ENCODE results near the gene PEX5L.
"Not testable (repeated sequence)": the region's sequence is repeated elsewhere in the genome, so short reads cannot be mapped to it uniquely, and the experiment has no call there.

PEX5L gene

GRCh38 chr3:180036671-180037455 lies at the start of gene PEX5L:
Gene PEX5L, minus strand, starts transcription at chr3:180036937. Its CDS starts 338 bp downstream, at chr3:180036599.
- DNase-seq: peak; percentile 30 to 68 (median 44)

DNA sequence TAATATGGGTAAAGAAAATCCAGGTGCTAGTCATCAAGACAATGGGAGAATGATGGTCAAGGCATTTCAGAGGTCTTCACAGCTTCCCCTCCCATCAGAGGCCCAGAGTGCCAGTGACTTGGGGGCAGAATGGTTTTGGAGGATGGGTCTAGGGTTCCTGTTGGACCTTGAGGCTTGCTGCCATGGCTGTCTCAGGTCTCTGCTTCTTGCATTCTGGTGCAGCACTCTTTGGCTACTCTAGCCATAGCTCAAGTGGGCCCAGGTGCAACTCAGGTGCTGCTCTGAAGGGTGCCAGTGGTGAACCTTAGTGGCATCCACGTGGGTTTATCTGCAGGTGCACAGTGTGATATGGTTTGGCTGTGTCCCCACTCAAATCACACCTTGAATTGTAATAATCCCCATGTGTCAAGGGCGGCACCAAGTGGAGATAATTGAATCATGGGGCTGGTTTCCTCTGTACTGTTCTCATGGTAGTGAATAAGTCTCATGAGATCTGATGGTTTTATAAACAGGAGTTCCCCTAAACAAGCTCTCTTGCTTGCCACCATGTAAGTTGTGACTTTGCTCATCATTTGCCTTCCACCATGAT lies 48.5 kb upstream of the PEX5L start:
- no peak for DNase-seq

GRCh38 chr3:180082699-180083098 lies 46.0 kb upstream of the PEX5L start:
- DNase-seq: no peak

- no peak for DNase-seq
Measured at GRCh38 chr3:180078592-180078991, 41.9 kb upstream of the PEX5L start.

DNA sequence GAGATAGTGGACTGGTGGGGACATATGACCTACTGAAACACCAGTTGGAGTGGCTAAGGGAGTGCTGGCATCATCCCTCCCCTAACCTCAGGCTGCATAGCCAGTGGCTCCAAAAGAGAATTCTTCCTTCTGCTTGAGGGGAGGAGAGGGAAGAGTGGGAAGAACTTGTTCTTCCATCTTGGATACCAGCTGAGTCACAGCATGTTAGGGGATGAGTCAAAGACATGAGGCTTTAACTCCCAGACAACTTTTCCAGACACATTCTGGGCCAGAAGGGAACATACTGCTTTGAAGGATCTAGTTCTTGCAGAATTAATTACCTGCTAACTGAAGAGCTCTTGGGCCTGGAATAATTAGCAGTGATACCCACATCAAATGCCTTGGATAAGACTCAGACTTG lies 36.8 kb upstream of the PEX5L start:
- DNase-seq: no peak

- no peak for DNase-seq
Measured at GRCh38 chr3:180072786-180073185, 36.0 kb upstream of the PEX5L start.

- no peak for DNase-seq
Measured at GRCh38 chr3:180070925-180071324, 34.2 kb upstream of the PEX5L start.

- DNase-seq: no peak
Measured at GRCh38 chr3:180068023-180068422, 31.3 kb upstream of the PEX5L start.

- no peak for DNase-seq
Measured at GRCh38 chr3:180066598-180066997, 29.9 kb upstream of the PEX5L start.

- no peak for DNase-seq
Measured at GRCh38 chr3:180063783-180064182, 27.0 kb upstream of the PEX5L start.

DNA sequence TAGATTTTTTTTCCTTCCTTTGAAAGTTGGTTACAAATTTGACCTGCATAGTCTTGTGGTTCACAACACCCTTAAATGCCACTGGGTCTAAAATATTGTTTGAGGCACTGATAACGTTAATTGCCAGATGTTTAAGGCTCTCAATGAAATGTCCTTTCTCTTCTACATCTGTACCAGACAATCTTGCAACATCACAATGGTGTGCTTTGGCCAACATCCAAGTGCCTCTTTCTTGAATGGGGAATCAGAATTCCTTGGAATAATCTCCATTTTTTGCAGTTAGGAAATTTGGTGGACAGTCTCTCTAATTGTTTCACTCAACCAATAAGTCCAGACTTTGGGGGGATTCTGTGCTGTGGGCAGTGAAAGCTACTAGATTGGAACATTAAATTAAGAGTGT lies 26.0 kb upstream of the PEX5L start:
- DNase-seq: no peak

DNA sequence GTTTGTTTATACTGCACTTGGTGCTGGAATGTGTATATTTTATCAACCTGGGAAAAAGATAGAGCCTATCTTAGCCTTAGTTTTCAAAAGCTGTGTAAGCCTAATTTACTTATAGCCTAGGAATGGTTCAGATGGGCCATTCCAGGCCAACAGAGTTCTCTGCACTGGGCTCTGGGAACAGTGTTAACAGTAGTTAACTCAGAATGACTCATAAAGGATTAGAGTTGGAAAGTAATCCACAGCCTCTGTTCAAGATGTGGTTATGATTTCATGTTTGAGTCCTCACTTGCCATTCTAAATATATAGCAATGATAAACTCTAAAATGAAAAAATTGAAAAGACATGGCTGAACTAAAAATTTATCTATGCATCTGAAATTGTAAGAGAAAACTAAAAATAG lies 22.6 kb upstream of the PEX5L start:
- no peak for DNase-seq

DNA sequence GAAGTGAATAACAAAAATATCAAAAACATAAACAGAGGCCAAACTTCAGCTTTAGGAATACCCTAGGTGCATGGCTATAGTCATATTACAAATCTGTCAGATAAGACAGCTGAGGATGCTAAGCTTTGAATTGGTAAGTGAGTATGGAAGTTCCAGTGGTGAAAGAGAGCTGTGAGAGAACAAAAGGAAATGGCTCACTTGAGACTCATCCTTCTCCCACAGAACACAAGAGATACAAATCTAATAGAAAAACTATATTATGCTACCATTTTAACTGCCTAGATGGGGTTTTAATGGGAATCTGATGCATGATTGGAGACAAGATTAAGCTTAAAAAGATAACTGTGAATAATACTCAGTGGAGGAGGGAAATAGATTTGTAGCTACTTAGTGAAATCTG lies 21.5 kb upstream of the PEX5L start:
- DNase-seq: no peak

GRCh38 chr3:180055656-180056055 lies 18.9 kb upstream of the PEX5L start:
- DNase-seq: not testable (repeated sequence)

GRCh38 chr3:180049391-180049790 lies 12.7 kb upstream of the PEX5L start:
- DNase-seq: no peak

DNA sequence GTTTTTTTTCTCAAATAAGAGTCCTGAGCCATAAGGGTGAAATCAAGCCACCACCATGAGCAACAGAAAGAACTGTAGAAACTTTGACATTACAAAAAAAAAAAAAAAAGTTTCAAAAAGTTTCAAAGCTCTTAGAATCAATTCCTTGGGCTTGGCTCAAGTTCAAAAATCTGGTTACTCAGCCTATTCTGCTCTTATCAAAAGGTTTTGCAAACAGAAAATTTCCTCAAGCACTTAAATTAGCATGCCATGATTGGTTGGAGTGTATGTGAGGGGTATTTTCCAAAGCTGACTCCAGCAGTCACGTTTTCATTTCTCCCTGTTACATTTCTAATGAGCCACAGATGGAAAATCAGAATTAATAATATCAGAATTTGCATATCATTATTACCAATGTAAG lies 12.1 kb upstream of the PEX5L start:
- no peak for DNase-seq

- DNase-seq: peak; percentile 15 to 52 (median 37)
Measured at GRCh38 chr3:180048103-180048502, 11.4 kb upstream of the PEX5L start.

GRCh38 chr3:180040966-180041365 lies 4.2 kb upstream of the PEX5L start:
- DNase-seq: no peak

DNA sequence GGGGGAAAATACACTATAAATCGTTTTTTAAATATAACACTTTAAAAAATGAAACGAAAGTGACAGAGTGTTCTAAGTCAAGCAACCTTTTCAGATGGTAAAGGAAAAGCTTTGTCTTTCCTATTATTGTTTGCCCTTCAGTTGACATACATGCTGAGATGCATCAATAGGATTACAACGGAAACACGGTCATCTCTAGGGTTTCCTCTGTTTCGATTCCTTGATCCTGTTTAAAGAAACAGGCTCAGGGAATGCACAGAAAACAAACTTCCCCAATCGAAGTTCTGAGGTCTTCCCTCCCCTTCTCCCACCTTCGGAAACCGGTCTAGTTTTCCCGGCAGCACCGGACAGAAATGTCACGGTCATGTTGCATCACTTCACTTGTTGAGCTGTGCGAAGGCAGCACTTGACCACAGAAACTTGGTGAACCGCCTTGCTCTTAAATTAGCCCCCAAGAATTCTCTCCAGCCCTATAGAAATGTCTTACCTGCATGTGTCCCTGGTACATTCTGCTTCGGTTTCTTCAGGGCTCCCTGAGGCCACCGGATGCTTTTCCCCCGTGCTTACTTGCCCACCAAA lies 556 bp downstream of the PEX5L start:
- no peak for DNase-seq

- DNase-seq: no peak
Measured at GRCh38 chr3:180026997-180027396, 9.7 kb downstream of the PEX5L start.

DNA sequence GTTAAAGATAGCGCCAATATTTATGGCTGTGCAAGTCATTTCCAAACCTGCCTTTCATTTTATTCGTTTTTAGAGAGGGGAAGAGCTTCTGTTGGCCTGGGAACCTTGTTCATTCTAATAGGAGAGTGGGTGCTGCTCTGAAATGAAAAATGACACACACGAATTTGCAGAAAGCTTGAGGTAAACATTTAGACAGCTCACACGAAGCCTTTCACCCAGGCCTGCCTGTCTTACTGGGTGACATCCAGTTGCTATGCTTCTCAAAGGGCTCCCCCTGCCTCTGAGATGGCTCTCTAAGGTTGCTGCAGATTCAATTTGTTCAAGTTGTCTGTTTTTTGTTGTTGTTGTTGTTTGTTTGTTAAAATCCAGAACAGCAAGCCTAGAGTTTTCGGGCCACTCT lies 18.2 kb downstream of the PEX5L start:
- DNase-seq: no peak

- no peak for DNase-seq
Measured at GRCh38 chr3:180017846-180018245, 18.9 kb downstream of the PEX5L start.

DNA sequence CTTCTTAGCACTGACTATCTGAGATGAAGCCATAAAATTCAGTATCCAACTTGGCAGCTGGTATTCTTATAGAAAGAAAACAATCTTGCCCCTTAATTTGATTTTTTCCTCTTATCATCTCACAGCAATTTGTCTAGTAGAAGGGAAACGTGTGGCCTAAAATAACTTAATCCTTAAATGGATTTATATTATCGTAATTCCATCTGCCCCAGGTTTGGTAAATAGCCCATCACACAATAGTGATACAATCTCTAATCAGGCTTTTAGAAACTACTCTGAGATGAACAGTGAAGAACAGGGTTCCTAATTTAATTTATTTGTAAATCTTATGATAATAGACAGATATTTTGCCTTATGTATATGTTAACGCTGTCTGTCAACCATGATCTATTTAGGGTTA lies 24.8 kb downstream of the PEX5L start:
- no peak for DNase-seq

DNA sequence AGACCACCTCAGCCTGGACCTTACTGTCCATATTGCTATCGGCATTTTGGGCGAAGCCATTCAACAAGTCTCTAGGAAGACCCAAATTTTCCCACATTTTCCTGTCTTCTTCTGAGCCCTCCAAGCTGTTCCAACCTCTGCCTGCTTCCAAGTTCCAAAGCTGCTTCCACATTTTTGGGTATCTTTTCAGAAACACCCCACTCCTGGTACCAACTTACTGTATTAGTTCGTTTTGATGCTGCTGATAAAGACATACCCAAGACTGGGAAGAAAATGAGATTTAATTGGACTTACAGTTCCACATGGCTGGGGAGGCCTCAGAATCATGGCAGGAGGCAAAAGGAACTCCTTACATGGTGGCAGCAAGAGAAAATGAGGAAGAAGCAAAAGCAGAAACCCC lies 28.4 kb downstream of the PEX5L start:
- DNase-seq: not testable (repeated sequence)
